ENCODE results near the gene RAB33B. TPM values are rescaled to one million over a fixed set of nuclear protein-coding genes. Genes with fewer than 3 reads are reported as not detected.

RAB33B gene
- total and polyA plus RNA-seq, 9 of the 15 experiments (the other 6 are each of a cell fraction or from before 2014, with no cell fraction given) = 1.7 to 3.7 (median 3.0) TPM

- peak; percentile 77; the same call in 1 of the 2 replicates for TF ChIP-seq KLF6 (CRISPR knock-in tag; IDR thresholded peaks at IDR 0.05; ENCODE audit: borderline replicate concordance)
- TF ChIP-seq U2AF1 (optimal IDR thresholded peaks at IDR 0.05; ENCODE audit: low read depth, low read length) = no peak
- no peak for TF ChIP-seq RERE (CRISPR knock-in tag; IDR thresholded peaks at IDR 0.05; ENCODE audit: borderline replicate concordance)
- no peak for TF ChIP-seq HEY1 (CRISPR knock-in tag; IDR thresholded peaks at IDR 0.05; ENCODE audit: borderline replicate concordance)
- TF ChIP-seq ZBTB1 (CRISPR knock-in tag; IDR thresholded peaks at IDR 0.05; ENCODE audit: borderline replicate concordance, low read depth) = peak; percentile 70; the same call in 1 of the 2 replicates
- TF ChIP-seq DEAF1 (CRISPR knock-in tag; IDR thresholded peaks at IDR 0.05) = no peak
- no peak for TF ChIP-seq KLF16 (IDR thresholded peaks at IDR 0.05)
- TF ChIP-seq, protein P1, sequence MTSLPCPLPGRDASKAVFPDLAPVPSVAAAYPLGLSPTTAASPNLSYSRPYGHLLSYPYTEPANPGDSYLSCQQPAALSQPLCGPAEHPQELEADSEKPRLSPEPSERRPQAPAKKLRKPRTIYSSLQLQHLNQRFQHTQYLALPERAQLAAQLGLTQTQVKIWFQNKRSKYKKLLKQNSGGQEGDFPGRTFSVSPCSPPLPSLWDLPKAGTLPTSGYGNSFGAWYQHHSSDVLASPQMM (CRISPR knock-in tag; IDR thresholded peaks at IDR 0.05) = no peak
- TF ChIP-seq HDAC1 (IDR thresholded peaks at IDR 0.05) = peak in 1 of 2 experiments; percentile 87; a peak in 2 of 4 replicates
- 0 out of 4 replicates have a peak, but pooled peaks of 1 of the 2 experiments have one; percentile 29 for TF ChIP-seq TEAD1 (CRISPR knock-in tag; IDR thresholded peaks at IDR 0.05)
- TF ChIP-seq MTA1 (IDR thresholded peaks at IDR 0.05; ENCODE audit: borderline replicate concordance) = no peak
- peak; percentile 26; the same call in 1 of the 2 replicates for TF ChIP-seq ELF1 (tag; IDR thresholded peaks at IDR 0.05)
- TF ChIP-seq STAT5A (IDR thresholded peaks at IDR 0.05; ENCODE audit: borderline replicate concordance, low read length) = no peak; the same call in 1 of the 2 replicates
- TF ChIP-seq, protein P2, sequence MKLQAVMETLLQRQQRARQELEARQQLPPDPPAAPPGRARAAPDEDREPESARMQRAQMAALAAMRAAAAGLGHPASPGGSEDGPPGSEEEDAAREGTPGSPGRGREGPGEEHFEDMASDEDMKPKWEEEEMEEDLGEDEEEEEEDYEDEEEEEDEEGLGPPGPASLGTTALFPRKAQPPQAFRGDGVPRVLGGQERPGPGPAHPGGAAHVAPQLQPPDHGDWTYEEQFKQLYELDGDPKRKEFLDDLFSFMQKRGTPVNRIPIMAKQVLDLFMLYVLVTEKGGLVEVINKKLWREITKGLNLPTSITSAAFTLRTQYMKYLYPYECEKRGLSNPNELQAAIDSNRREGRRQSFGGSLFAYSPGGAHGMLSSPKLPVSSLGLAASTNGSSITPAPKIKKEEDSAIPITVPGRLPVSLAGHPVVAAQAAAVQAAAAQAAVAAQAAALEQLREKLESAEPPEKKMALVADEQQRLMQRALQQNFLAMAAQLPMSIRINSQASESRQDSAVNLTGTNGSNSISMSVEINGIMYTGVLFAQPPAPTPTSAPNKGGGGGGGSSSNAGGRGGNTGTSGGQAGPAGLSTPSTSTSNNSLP (IDR thresholded peaks at IDR 0.05; ENCODE audit: borderline replicate concordance, low read depth, low read length) = no peak
- TF ChIP-seq CREBBP (IDR thresholded peaks at IDR 0.05; ENCODE audit: low read depth, low read length) = no peak
- no peak for TF ChIP-seq ZNF551 (CRISPR knock-in tag; IDR thresholded peaks at IDR 0.05)
- no peak for TF ChIP-seq DIDO1 (tag; IDR thresholded peaks at IDR 0.05; ENCODE audit: low read depth)
- TF ChIP-seq PHB (CRISPR knock-in tag; IDR thresholded peaks at IDR 0.05) = no peak; the same call in 1 of the 2 replicates
- TF ChIP-seq TGIF2 (CRISPR knock-in tag; IDR thresholded peaks at IDR 0.05) = no peak
Observed at GRCh38 chr4:139453371-139454110, 380 bp upstream of the RAB33B start (continued).

All from K562 (cell line).